SK-N-SH (cell line): ENCODE measurements around the gene ASIC4. TPM values are rescaled to one million over a fixed set of nuclear protein-coding genes. Genes with fewer than 3 reads are reported as not detected.

Experiments used
- CTCF ChIA-PET: fragments of 300-600, 350-600 bp; formaldehyde crosslinking; extraction: SDS; loops from one replicate; lab custom pipeline; 2021; lab: Yijun Ruan, JAX
- POLR2A ChIA-PET: fragments of 350-600 bp; sonication (Branson Sonifier 250); formaldehyde crosslinking; extraction: SDS; loops from one replicate; lab custom pipeline; 2020; ENCODE audit warnings: antibody characterized with exemption, inconsistent platforms; lab: Yijun Ruan, JAX
- DNase-seq: peaks from one replicate; pipeline ENCODE4 v3.0.0; 2012
- H2AFZ ChIP-seq: fragments of 200-600 bp; sonication (generic); 2 replicates; pipeline ENCODE4 v1.8.1; 2016; ENCODE audit warnings: antibody characterized with exemption, mild to moderate bottlenecking, low read depth
- H3F3A ChIP-seq: fragments of 200-600 bp; sonication (generic); replicated peaks from 2 replicates; pipeline ENCODE3; 2016; ENCODE audit warnings: antibody characterized with exemption, mild to moderate bottlenecking; ENCODE audit not compliant: insufficient read depth
- H3K27ac ChIP-seq, 2 experiments: fragments of 200-500 bp in 1 of 2; fragments of 200-600 bp in 1 of 2; sonication (Bioruptor generic) in 1 of 2; sonication (generic), shearing (Covaris generic) in 1 of 2; 2 replicates each; pipeline versions ENCODE4 v1.5.1 to v1.6.1; 2014 to 2016; ENCODE audit warnings: low read depth in 2 of 2, inconsistent platforms in 1 of 2, low read length in 1 of 2, mild to moderate bottlenecking in 1 of 2, mixed read lengths in 1 of 2
- H3K27me3 ChIP-seq: fragments of 200-600 bp; sonication (generic), shearing (Covaris generic); 2 replicates; pipeline ENCODE4 v1.6.1; 2016; ENCODE audit warnings: mixed run types; ENCODE audit not compliant: insufficient read depth
- H3K36me3 ChIP-seq, 2 experiments: fragments of 200-500 bp in 1 of 2; fragments of 200-600 bp in 1 of 2; sonication (Bioruptor generic) in 1 of 2; sonication (generic) in 1 of 2; replicated peaks in 1 of 2; 2 replicates each; pipeline versions ENCODE3 to v1.5.1; 2014 to 2016; ENCODE audit warnings: low read length in 1 of 2, mild to moderate bottlenecking in 1 of 2; ENCODE audit not compliant: insufficient read depth in 2 of 2, control insufficient read depth in 1 of 2
- H3K4me1 ChIP-seq, 2 experiments: fragments of 200-500 bp in 1 of 2; fragments of 200-600 bp in 1 of 2; sonication (Bioruptor generic) in 1 of 2; sonication (generic), shearing (Covaris generic) in 1 of 2; 2 replicates each; pipeline versions ENCODE4 v1.5.1 to v1.6.1; 2014 to 2016; ENCODE audit warnings: low read depth in 1 of 2, low read length in 1 of 2, mixed run types in 1 of 2; ENCODE audit not compliant: insufficient read depth in 2 of 2, control insufficient read depth in 1 of 2
- H3K4me2 ChIP-seq: fragments of 200-600 bp; sonication (generic), shearing (Covaris generic); 2 replicates; pipeline ENCODE4 v1.6.1; 2017; ENCODE audit warnings: mixed run types
- H3K4me3 ChIP-seq, 2 experiments: fragments of 200-500 bp in 1 of 2; fragments of 200-600 bp in 1 of 2; sonication (Bioruptor generic) in 1 of 2; sonication (generic), shearing (Covaris generic) in 1 of 2; 2 replicates each; pipeline versions ENCODE4 v1.5.1 to v1.8.1; 2014 to 2016; ENCODE audit warnings: low read depth in 2 of 2, inconsistent platforms in 1 of 2, low read length in 1 of 2, mild to moderate bottlenecking in 1 of 2, mixed read lengths in 1 of 2, moderate library complexity in 1 of 2
- H3K79me2 ChIP-seq: fragments of 200-600 bp; sonication (generic); 2 replicates; pipeline ENCODE4 v1.8.1; 2017; ENCODE audit warnings: mild to moderate bottlenecking; ENCODE audit not compliant: insufficient read depth
- H3K9ac ChIP-seq: fragments of 200-600 bp; sonication (generic); 2 replicates; pipeline ENCODE4 v1.6.1; 2017; ENCODE audit warnings: mixed run types
- H3K9me2 ChIP-seq: fragments of 200-600 bp; sonication (generic); 2 replicates; pipeline ENCODE4 v1.6.1; 2017; ENCODE audit warnings: mixed run types
- H3K9me3 ChIP-seq: fragments of 200-600 bp; sonication (generic); 2 replicates; pipeline ENCODE4 v1.6.1; 2017; ENCODE audit warnings: mixed run types, mild to moderate bottlenecking, moderate library complexity
- H4K20me1 ChIP-seq: fragments of 200-600 bp; sonication (generic); 2 replicates; pipeline ENCODE4 v1.6.1; 2017; ENCODE audit warnings: mild to moderate bottlenecking, mixed run types; ENCODE audit not compliant: insufficient read depth
- CHD2 ChIP-seq: fragments of 150-350 bp; IDR thresholded peaks from 2 replicates; pipeline ENCODE4 v1.6.1; 2018; ENCODE audit warnings: low read length; ENCODE audit not compliant: partially characterized antibody
- CTCF ChIP-seq: fragments of 200-600 bp; sonication (generic); IDR thresholded peaks from 2 replicates; pipeline ENCODE4 v1.6.1; 2017; ENCODE audit warnings: antibody characterized with exemption, mild to moderate bottlenecking, moderate library complexity
- ELF1 ChIP-seq: IDR thresholded peaks from 2 replicates; pipeline ENCODE4 v1.4.0; 2012
- MXI1 ChIP-seq: IDR thresholded peaks from 2 replicates; pipeline ENCODE4 v1.6.1; 2012; ENCODE audit warnings: mild to moderate bottlenecking, low read depth, low read length, improper control_type of control experiment
- NFIC ChIP-seq: IDR thresholded peaks from 2 replicates; pipeline ENCODE4 v1.4.0; 2012; ENCODE audit warnings: borderline replicate concordance
- RCOR1 ChIP-seq: fragments of 150-350 bp; IDR thresholded peaks from 2 replicates; pipeline ENCODE4 v1.6.1; 2017; ENCODE audit warnings: antibody characterized with exemption, low read length
- RFX5 ChIP-seq: IDR thresholded peaks from 2 replicates; pipeline ENCODE4 v1.6.1; 2012; ENCODE audit warnings: mild to moderate bottlenecking, improper control_type of control experiment, low read length
- SMC3 ChIP-seq: IDR thresholded peaks from 2 replicates; pipeline ENCODE4 v1.6.1; 2012; ENCODE audit warnings: low read depth, low read length, improper control_type of control experiment
- TCF12 ChIP-seq: IDR thresholded peaks from 2 replicates; pipeline ENCODE4 v1.4.0; 2012
- YY1 ChIP-seq: IDR thresholded peaks from 2 replicates; pipeline ENCODE4 v1.4.0; 2012; ENCODE audit warnings: low read depth, mild to moderate bottlenecking
- ZBTB33 ChIP-seq: IDR thresholded peaks from 2 replicates; pipeline ENCODE4 v1.4.0; 2012; ENCODE audit warnings: low read depth, borderline replicate concordance
- WGBS: methylation state at CpG from one replicate; pipeline ENCODE4 v1.1.6; 2017; ENCODE audit warnings: low lambda C conversion rate; 5-methylcytosine and 5-hydroxymethylcytosine counted together
- polyA plus RNA-seq, 3 experiments: library from polyadenylated mRNA; depleted of rRNA; stranded (reverse); fragments of >200 nt; gene quantifications; 2 replicates each; pipeline ENCODE4 v1.2.3, GENCODE V29; 2012

Gene ASIC4
- polyA plus RNA-seq, 1 of the 3 experiments (the other 2 are of a cell fraction) = 0.05 TPM

- no peak for TF ChIP-seq ZBTB33
- TF ChIP-seq ELF1 = no peak
- TF ChIP-seq SMC3 = no peak
- no peak for TF ChIP-seq NFIC
Observed at GRCh38 chr2:219513787-219514186, 495 bp upstream of the ASIC4 start (continued).

- POLR2A ChIA-PET = interaction anchor here (1.0 to 13.5 kb wide), 5 partner anchors 12 to 54 kb away, joined by 3 to 210 read pairs (median 5); partner anchors contain the start of gene GMPPA
- no CpG with 5 or more reads among the region's 21 CpGs for WGBS
Observed at GRCh38 chr2:219514836-219515235, 554 bp downstream of the ASIC4 start.

More at GRCh38 chr2:219514836-219515235, 554 bp downstream of the ASIC4 start:
- Histone ChIP-seq H3F3A (no peaks in the 10 kb centered on the region), H3K9me3 (no peaks in the 10 kb centered on the region), H3K9ac (no peak overlapping the region), H3K9me2 (no peaks in the 10 kb centered on the region), H4K20me1 (no peaks in the 10 kb centered on the region), H3K79me2 (no peaks in the 10 kb centered on the region), H3K4me3 (peak overlapping the region in 1 of 2 experiments; percentile 29; a peak in 1 of 4 replicates), H3K27ac (peak overlapping the region in 1 of 2 experiments; percentile 96; a peak in 2 of 4 replicates), H3K36me3 (no peaks in the 10 kb centered on the region), H2AFZ (no peak overlapping the region), H3K4me1 (peaks cover 0 to 94% of the 10 kb centered on the region in 2 experiments; a peak in 2 of 4 replicates)
- CTCF ChIA-PET = interaction anchor here (2.1 to 62.1 kb wide), 4 partner anchors 0 to 112 kb away, joined by 6 to 2824 read pairs (median 1418); partner anchors contain the start of genes ASIC4, CHPF, GMPPA and TMEM198
- no peak for DNase-seq
- TF ChIP-seq CHD2 (no peak), MXI1 (no peak), YY1 (no peak), CTCF (no peak), RFX5 (no peak), RCOR1 (no peak), TCF12 (no peak)
- TF ChIP-seq, all 33 proteins: peak for 0
- H3K4me2 ChIP-seq = no peak overlapping the region
- peaks cover 33% of the 10 kb centered on the region for H3K27me3 ChIP-seq
